GM12801 (cell line): Measurements from ENCODE around the gene PRRG1.

ENCODE experiments used
- CTCF ChIP-seq: IDR thresholded peaks from one replicate; pipeline ENCODE4 v1.5.1; 2011; ENCODE audit warnings: control low read depth; ENCODE audit not compliant: insufficient read length; ENCODE audit errors: extremely low read depth

PRRG1 gene

GRCh38 chrX:37349221-37350033, at the start of gene PRRG1:
PRRG1 (plus strand) TSS chrX:37349364; CDS start chrX:37406250, 56,886 bp downstream.
- no peak for TF ChIP-seq CTCF

- TF ChIP-seq CTCF, result no peak
Observed at GRCh38 chrX:37302569-37302968, 46.6 kb upstream of the PRRG1 start.

- no peak for TF ChIP-seq CTCF
Observed at GRCh38 chrX:37314531-37314930, 34.6 kb upstream of the PRRG1 start.

- TF ChIP-seq CTCF, result no peak
Observed at GRCh38 chrX:37315511-37316248, 33.5 kb upstream of the PRRG1 start.

GRCh38 chrX:37320541-37321203, 28.5 kb upstream of the PRRG1 start:
- no peak for TF ChIP-seq CTCF

GRCh38 chrX:37330642-37331041, 18.5 kb upstream of the PRRG1 start:
- TF ChIP-seq CTCF, result no peak

- TF ChIP-seq CTCF, result no peak
Observed at GRCh38 chrX:37331546-37331945, 17.6 kb upstream of the PRRG1 start.
